ENCODE measurements around the gene SEMA3A. TPM values are rescaled to one million over a fixed set of nuclear protein-coding genes. Genes with fewer than 3 reads are reported as not detected.

The SEMA3A gene
- total and polyA plus RNA-seq, 2 experiments from 2014 or later, result 19.8 to 46.4 TPM

DNA sequence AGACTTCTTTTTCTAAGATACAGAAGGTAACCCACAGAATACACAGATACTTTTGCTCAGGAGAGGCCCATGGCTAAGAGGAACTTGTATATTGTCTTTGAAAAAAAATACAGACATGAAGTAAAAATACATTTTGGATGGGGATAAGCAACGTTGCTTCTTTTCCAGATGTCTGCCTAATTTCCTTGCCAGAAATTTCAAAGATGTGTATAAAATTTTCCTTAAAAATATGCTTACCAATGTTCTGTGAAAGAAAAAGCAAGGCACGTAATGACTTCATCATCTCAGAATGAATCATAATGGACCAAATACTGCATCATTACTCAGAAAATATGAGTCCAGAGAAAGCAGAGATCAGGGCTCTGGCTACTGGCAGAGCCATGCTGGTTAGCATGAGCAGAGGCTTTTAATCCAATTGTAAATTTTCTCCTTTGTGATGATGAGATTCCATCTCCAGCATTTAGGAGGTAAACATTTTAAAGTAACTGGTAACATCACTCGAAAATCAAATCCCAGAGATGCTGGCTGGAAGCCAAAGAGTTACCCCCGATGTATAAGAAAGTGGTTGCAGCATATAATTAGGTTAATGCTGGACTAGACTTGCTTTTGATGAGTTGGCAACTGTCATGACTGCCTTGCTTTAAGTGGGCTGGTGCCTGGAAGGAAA, 272.5 kb downstream of the SEMA3A start (continued):
- TF ChIP-seq ETS1 (IDR thresholded peaks at IDR 0.05), result no peak

- H3K4me3 ChIP-seq, result no peak overlapping the region
- no peak overlapping the region for H3K27ac Mint-ChIP-seq
- no peak overlapping the region for H3K4me2 ChIP-seq
- no peak overlapping the region for H3K27ac ChIP-seq (ENCODE audit: low read depth)
- peaks cover 8% of the 10 kb centered on the region for H3K4me1 Mint-ChIP-seq
- no peaks in the 10 kb centered on the region for H3K36me3 Mint-ChIP-seq (ENCODE audit: low read depth)
- no peaks in the 10 kb centered on the region for H3F3A ChIP-seq (replicated peaks; ENCODE audit: low read depth)
- H3K79me2 ChIP-seq (replicated peaks; ENCODE audit: insufficient read depth), result no peaks in the 10 kb centered on the region
- no peaks in the 10 kb centered on the region for H3K27me3 Mint-ChIP-seq (ENCODE audit: insufficient read depth, low read depth, poor library complexity)
- H4K20me1 ChIP-seq (replicated peaks; ENCODE audit: insufficient read depth), result no peaks in the 10 kb centered on the region
- no peaks in the 10 kb centered on the region for H3K27me3 ChIP-seq (ENCODE audit: insufficient read depth)
- ATAC-seq (no peak), DNase-seq (ENCODE audit: low spot score) (no peak)
- no peaks in the 10 kb centered on the region; the same call in 1 of the 2 replicates for H3K9me2 ChIP-seq (ENCODE audit: insufficient read depth)
- no peak overlapping the region for H2AFZ ChIP-seq
- no peaks in the 10 kb centered on the region for H3K36me3 ChIP-seq (ENCODE audit: insufficient read depth)
- no peak overlapping the region for H3K4me3 Mint-ChIP-seq
- peaks cover 10% of the 10 kb centered on the region; the same call in 1 of the 2 replicates for H3K4me1 ChIP-seq (ENCODE audit: insufficient read depth)
- TF ChIP-seq ZNF331 (CRISPR knock-in tag; IDR thresholded peaks at IDR 0.05; ENCODE audit: low read depth) (no peak), JUNB (IDR thresholded peaks at IDR 0.05; ENCODE audit: unreplicated experiment) (no peak), EZH2phosphoT487 (IDR thresholded peaks at IDR 0.05; ENCODE audit: unreplicated experiment) (no peak), CREB1 (CRISPR knock-in tag; IDR thresholded peaks at IDR 0.05; ENCODE audit: low read depth) (no peak), ZNF114 (CRISPR knock-in tag; IDR thresholded peaks at IDR 0.05) (no peak), STAT1 (IDR thresholded peaks at IDR 0.05; ENCODE audit: unreplicated experiment) (no peak), CTCF (conservative IDR thresholded peaks at IDR 0.05; ENCODE audit: low read depth in 2 of 2) (no peak), ETS1 (IDR thresholded peaks at IDR 0.05) (no peak), NANOG (IDR thresholded peaks at IDR 0.05; ENCODE audit: borderline replicate concordance) (no peak)
- TF ChIP-seq, protein P1, sequence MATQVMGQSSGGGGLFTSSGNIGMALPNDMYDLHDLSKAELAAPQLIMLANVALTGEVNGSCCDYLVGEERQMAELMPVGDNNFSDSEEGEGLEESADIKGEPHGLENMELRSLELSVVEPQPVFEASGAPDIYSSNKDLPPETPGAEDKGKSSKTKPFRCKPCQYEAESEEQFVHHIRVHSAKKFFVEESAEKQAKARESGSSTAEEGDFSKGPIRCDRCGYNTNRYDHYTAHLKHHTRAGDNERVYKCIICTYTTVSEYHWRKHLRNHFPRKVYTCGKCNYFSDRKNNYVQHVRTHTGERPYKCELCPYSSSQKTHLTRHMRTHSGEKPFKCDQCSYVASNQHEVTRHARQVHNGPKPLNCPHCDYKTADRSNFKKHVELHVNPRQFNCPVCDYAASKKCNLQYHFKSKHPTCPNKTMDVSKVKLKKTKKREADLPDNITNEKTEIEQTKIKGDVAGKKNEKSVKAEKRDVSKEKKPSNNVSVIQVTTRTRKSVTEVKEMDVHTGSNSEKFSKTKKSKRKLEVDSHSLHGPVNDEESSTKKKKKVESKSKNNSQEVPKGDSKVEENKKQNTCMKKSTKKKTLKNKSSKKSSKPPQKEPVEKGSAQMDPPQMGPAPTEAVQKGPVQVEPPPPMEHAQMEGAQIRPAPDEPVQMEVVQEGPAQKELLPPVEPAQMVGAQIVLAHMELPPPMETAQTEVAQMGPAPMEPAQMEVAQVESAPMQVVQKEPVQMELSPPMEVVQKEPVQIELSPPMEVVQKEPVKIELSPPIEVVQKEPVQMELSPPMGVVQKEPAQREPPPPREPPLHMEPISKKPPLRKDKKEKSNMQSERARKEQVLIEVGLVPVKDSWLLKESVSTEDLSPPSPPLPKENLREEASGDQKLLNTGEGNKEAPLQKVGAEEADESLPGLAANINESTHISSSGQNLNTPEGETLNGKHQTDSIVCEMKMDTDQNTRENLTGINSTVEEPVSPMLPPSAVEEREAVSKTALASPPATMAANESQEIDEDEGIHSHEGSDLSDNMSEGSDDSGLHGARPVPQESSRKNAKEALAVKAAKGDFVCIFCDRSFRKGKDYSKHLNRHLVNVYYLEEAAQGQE (IDR thresholded peaks at IDR 0.05; ENCODE audit: unreplicated experiment), result no peak
- no peaks in the 10 kb centered on the region for H3K9me3 Mint-ChIP-seq
Measured at GRCh38 chr7:83921271-83921940, 273.2 kb downstream of the SEMA3A start.
